ENCODE data around the gene LUZP2. TPM values are rescaled to one million over a fixed set of nuclear protein-coding genes. Genes with fewer than 3 reads are reported as not detected.

LUZP2 gene
- polyA plus RNA-seq, 1 donor (not counting 4 experiments of a cell fraction or from before 2014, with no cell fraction given), result 0.08 TPM

DNA sequence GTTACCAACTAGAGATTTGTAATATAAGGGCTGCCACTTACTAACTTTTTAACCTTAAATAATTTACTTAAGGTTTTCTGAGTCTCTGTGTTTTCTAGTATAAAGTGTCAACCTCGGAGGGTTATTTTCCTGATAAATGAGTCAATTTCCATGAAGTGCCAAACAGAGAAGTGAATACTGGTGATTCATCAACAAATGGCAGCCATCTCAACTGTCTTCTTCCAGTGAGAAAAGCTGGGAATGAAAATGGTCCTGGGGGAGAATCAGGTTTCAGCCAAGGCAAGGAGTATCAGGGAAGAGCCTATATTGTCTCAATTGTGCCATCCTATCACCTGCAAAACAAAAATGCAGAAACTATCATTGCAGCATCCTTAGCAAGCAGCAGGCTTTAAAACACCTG lies 129.1 kb downstream of the LUZP2 start:
- FAIRE-seq (no peak), DNase-seq (ENCODE audit: low read depth, low spot score) (no peak)
- Histone ChIP-seq H3K4me1 (ENCODE audit: control insufficient read depth, extremely low read depth, insufficient read depth, low read length) (no peaks in the 10 kb centered on the region), H3K9me1 (ENCODE audit: control insufficient read depth, extremely low read depth, insufficient read depth, low read length) (no peaks in the 10 kb centered on the region), H3K4me2 (ENCODE audit: control insufficient read depth, extremely low read depth, insufficient read depth, low read depth, low read length) (no peak overlapping the region), H3K9ac (ENCODE audit: control insufficient read depth, extremely low read depth, insufficient read depth, low read length) (no peak overlapping the region), H3K4me3 (ENCODE audit: control insufficient read depth in 2 of 3, extremely low read depth in 1 of 3, insufficient read depth in 2 of 3, low read depth in 1 of 3, low read length in 3 of 3) (no peak overlapping the region), H3K27ac (ENCODE audit: control insufficient read depth, insufficient read depth, low read length) (no peak overlapping the region), H3K9me3 (ENCODE audit: control insufficient read depth, low read depth, low read length) (no peaks in the 10 kb centered on the region), H3K27me3 (ENCODE audit: control insufficient read depth, extremely low read depth, insufficient read depth, low read length) (no peaks in the 10 kb centered on the region), H3K79me2 (ENCODE audit: control insufficient read depth, insufficient read depth, low read length) (no peaks in the 10 kb centered on the region), H2AFZ (ENCODE audit: control insufficient read depth, low read length) (no peak overlapping the region), H4K20me1 (ENCODE audit: control insufficient read depth, extremely low read depth, insufficient read depth, low read length) (no peaks in the 10 kb centered on the region), H3K36me3 (ENCODE audit: control insufficient read depth in 2 of 2, extremely low read depth in 1 of 2, insufficient read depth in 2 of 2, low read length in 2 of 2) (no peaks in the 10 kb centered on the region)
- dilution Hi-C loops (cut with MboI; ENCODE audit: extremely low pct_ligation_motif_present, low sequenced_read_pairs), result no loop called here
- TF ChIP-seq, protein P1, sequence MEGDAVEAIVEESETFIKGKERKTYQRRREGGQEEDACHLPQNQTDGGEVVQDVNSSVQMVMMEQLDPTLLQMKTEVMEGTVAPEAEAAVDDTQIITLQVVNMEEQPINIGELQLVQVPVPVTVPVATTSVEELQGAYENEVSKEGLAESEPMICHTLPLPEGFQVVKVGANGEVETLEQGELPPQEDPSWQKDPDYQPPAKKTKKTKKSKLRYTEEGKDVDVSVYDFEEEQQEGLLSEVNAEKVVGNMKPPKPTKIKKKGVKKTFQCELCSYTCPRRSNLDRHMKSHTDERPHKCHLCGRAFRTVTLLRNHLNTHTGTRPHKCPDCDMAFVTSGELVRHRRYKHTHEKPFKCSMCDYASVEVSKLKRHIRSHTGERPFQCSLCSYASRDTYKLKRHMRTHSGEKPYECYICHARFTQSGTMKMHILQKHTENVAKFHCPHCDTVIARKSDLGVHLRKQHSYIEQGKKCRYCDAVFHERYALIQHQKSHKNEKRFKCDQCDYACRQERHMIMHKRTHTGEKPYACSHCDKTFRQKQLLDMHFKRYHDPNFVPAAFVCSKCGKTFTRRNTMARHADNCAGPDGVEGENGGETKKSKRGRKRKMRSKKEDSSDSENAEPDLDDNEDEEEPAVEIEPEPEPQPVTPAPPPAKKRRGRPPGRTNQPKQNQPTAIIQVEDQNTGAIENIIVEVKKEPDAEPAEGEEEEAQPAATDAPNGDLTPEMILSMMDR (optimal IDR thresholded peaks at IDR 0.05 in 1 of 3, IDR thresholded peaks at IDR 0.05 in 1 of 3, conservative IDR thresholded peaks at IDR 0.05 in 1 of 3; ENCODE audit: extremely low read depth in 1 of 3, insufficient read depth in 2 of 3, low read length in 3 of 3), result no peak
- no peak for TF ChIP-seq EZH2 (IDR thresholded peaks at IDR 0.05; ENCODE audit: low read length)

DNA sequence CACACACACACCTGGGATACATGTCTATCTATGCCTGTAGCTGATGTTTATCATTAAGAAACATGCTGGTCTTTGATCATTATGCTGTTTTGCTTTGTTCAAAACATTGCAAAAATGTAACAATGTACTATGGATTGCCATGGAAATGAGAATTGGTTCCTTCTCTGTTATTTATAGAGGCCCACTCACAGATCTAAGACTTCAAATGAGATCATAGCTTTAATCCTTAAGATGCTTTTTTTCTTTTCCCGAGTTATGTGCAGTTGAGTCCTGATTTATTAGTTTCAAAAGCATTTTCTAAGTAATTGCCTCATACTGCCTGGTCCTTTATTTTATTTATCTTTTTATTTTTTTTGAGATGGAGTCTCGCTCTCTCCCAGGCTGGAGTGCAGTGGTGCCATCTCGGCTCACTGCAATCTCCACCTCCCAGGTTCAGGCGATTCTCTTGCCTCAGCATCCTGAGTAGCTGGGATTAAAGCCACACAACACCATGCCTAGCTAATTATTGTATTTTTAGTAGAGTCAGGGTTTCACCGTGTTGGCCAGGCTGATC lies 131.4 kb downstream of the LUZP2 start:
- no peak for TF ChIP-seq EZH2 (IDR thresholded peaks at IDR 0.05; ENCODE audit: low read length)
- TF ChIP-seq, protein P1 (optimal IDR thresholded peaks at IDR 0.05 in 1 of 3, IDR thresholded peaks at IDR 0.05 in 1 of 3, conservative IDR thresholded peaks at IDR 0.05 in 1 of 3; ENCODE audit: extremely low read depth in 1 of 3, insufficient read depth in 2 of 3, low read length in 3 of 3), result no peak
- dilution Hi-C loops (cut with MboI; ENCODE audit: extremely low pct_ligation_motif_present, low sequenced_read_pairs), result no loop called here
- Histone ChIP-seq H3K36me3 (ENCODE audit: control insufficient read depth in 2 of 2, extremely low read depth in 1 of 2, insufficient read depth in 2 of 2, low read length in 2 of 2) (no peaks in the 10 kb centered on the region), H2AFZ (ENCODE audit: control insufficient read depth, low read length) (no peak overlapping the region), H3K4me2 (ENCODE audit: control insufficient read depth, extremely low read depth, insufficient read depth, low read depth, low read length) (no peak overlapping the region), H4K20me1 (ENCODE audit: control insufficient read depth, extremely low read depth, insufficient read depth, low read length) (no peaks in the 10 kb centered on the region), H3K4me3 (ENCODE audit: control insufficient read depth in 2 of 3, extremely low read depth in 1 of 3, insufficient read depth in 2 of 3, low read depth in 1 of 3, low read length in 3 of 3) (no peak overlapping the region), H3K9me3 (ENCODE audit: control insufficient read depth, low read depth, low read length) (no peaks in the 10 kb centered on the region), H3K79me2 (ENCODE audit: control insufficient read depth, insufficient read depth, low read length) (no peaks in the 10 kb centered on the region), H3K9ac (ENCODE audit: control insufficient read depth, extremely low read depth, insufficient read depth, low read length) (no peak overlapping the region), H3K27ac (ENCODE audit: control insufficient read depth, insufficient read depth, low read length) (no peak overlapping the region), H3K4me1 (ENCODE audit: control insufficient read depth, extremely low read depth, insufficient read depth, low read length) (no peaks in the 10 kb centered on the region), H3K27me3 (ENCODE audit: control insufficient read depth, extremely low read depth, insufficient read depth, low read length) (no peaks in the 10 kb centered on the region), H3K9me1 (ENCODE audit: control insufficient read depth, extremely low read depth, insufficient read depth, low read length) (no peaks in the 10 kb centered on the region)
- DNase-seq (ENCODE audit: low read depth, low spot score) (no peak), FAIRE-seq (no peak)
